A172 (cell line): ENCODE results near the gene CYTL1. TPM values are rescaled to one million over a fixed set of nuclear protein-coding genes. Genes with fewer than 3 reads are reported as not detected.
"Not testable (repeated sequence)": the region's sequence is repeated elsewhere in the genome, so short reads cannot be mapped to it uniquely, and the experiment has no call there.

Experiments
- DNase-seq: peaks from one replicate; pipeline ENCODE4 v3.0.0-alpha.2; 2015; ENCODE audit warnings: low spot score
- total RNA-seq: library from RNA; depleted of rRNA; stranded (reverse); fragments of >200 nt; shearing (Covaris generic); gene quantifications from 2 replicates; pipeline ENCODE4 v1.2.3, GENCODE V29; 2014; rRNA removed

Gene CYTL1
- not detected in 2 replicates for total RNA-seq

DNA sequence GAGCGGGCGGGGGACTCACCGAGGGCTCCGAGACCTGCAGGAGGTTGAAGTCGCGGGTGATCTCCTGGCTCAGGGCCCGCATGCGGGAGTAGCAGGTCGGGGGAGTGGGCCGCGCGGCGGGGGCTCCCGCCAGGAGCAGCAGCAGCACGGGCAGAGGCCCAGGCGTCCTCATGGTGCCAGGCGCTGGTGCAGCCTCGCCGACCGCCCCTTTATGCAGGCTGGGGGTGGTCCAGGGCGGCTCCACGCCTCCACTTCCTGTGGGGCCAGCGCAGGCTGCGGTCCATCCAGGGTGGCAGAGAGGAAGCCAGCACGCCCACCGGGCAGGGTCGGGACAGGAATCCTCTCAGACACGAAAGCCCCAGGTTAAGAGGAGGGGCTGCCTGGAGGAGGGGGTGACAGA, at the start of gene CYTL1:
Gene CYTL1, minus strand, starts transcription at position 185 of the 400 bp plus-strand sequence. Its CDS starts 13 bp downstream, at position 172.
- no peak for DNase-seq

DNA sequence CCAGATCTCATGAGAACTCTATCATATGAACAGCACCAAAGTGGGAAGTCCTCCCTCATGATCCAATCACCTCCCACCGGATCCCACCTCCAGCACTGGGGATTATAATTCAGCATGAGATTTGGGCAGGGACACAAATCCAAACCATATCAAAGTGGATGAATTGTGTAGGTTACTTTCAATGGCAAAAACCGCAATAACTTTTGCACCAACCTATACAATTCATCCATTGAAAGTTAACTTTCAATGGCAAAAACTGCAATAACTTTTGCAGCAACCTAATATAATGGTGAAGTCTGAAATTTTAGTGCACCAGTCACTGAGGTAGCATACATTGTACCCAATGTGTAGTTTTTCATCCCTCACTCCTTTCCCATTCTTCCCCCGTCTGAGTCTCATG, 48.6 kb upstream of the CYTL1 start:
- no peak for DNase-seq

DNA sequence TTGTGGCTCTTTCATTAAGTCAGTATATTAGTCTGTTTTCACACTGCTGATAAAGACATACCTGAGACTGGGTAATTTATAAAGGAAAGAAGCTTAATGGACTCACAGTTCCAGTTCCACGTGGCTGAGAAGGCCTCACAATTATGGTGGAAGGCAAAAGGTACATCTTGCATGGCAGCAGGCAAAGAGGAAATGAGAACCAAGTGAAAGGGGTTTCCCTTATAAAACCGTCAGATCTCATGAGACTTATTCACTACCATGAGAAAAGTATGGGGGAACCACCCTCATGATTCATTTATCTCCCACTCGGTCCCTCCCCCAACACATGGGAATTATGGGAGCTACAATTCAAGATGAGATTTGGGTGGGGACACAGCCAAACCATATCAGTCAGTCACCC, 47.7 kb upstream of the CYTL1 start:
- DNase-seq, result not testable (repeated sequence)

GRCh38 chr4:5066101-5066500, 46.8 kb upstream of the CYTL1 start:
- DNase-seq, result no peak

DNA sequence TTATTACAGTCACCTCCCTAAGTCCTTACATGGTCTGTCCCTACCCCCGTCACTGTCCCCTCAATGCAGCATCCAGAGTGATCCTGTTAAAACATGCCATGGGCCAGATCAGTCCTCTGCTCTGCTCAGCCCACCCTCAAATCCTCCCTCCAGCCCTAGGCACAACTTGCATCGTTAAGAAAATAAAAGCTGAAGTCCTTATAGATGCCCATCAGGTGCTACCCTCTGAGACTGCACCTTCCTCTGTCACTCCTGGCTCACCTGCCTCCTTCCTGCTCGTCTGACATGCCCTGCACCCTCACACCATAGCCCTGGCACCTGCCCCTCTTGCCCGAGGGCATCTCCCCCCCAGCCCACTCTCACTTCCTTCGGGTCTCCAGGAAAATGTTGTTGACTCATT, 36.2 kb upstream of the CYTL1 start:
- DNase-seq, result no peak

DNA sequence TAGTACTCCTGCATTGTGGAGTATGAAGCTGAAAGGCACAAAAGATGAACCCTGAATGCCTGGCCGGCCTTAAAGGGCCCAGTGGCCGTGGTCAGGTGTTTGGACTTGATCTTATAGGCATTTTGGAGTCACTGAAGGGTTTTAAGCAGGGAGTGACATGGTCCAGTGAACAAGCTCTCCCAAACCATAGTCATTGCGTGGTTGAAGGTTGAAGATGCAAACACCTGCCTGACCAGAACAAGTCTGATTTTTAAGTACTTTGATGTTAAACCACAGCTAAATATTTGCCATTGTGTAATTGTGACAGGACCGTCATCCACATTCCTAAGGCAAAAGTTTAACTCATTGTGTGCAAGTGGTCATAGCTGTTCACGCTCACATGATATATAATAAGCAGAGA, 35.3 kb upstream of the CYTL1 start:
- no peak for DNase-seq

DNA sequence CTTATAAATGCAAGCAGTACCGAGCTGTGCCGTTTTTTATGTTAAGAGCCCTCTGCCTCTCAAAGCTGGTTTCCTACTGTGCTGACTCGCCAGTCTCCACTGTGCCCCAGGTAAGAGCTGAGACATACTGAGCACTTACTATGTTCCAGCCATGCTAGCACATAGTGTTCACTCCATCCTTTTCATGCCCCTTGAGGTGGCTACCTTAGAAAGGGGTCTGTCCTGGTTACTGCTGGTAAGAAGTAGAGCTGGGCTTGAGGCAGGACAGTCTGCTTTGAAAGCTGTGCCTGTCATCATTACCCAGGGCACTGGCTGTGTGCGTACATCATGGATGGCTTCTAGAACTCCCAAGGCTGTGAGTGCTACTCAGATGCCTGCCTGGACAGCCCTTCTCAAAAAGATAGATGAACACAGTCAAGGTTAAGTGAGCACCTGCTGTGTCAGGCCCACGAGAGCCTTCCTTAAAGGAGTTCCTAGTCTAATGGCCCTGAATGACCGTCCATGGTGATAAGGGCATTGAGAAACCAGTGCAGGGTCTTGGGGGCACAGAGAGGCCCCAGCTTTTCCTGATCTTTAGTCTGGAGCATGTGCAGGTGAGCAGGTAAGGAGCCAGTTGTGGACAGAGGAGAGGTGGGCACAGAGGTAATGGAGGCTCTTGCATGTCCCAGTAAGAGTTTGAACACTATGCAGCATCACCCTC, 33.6 kb upstream of the CYTL1 start:
- no peak for DNase-seq

DNA sequence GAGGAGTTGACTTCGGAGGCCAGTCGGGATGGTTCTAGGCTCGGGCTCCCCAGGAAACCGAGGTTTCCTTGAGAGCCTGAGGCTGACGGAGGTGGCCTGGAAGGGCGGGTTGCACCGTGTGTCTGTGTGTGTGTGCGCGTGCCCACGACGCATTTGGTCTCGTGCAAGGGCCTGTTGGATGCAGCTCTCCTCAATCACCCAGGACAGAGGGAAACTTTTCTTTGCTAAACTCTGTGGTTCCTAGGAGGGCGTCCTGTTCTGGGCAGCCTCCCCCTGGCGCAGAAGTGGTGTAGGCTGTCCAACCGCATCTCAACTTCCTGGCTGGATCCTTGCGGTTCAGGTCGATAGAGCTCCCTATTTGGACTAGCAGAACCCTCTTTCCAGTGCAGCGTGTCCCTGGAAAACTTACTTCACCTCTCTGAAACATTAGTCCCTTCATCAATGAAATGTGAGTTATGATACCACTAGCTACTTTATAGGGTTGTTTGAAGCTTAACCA, 33.0 kb upstream of the CYTL1 start:
- no peak for DNase-seq

DNA sequence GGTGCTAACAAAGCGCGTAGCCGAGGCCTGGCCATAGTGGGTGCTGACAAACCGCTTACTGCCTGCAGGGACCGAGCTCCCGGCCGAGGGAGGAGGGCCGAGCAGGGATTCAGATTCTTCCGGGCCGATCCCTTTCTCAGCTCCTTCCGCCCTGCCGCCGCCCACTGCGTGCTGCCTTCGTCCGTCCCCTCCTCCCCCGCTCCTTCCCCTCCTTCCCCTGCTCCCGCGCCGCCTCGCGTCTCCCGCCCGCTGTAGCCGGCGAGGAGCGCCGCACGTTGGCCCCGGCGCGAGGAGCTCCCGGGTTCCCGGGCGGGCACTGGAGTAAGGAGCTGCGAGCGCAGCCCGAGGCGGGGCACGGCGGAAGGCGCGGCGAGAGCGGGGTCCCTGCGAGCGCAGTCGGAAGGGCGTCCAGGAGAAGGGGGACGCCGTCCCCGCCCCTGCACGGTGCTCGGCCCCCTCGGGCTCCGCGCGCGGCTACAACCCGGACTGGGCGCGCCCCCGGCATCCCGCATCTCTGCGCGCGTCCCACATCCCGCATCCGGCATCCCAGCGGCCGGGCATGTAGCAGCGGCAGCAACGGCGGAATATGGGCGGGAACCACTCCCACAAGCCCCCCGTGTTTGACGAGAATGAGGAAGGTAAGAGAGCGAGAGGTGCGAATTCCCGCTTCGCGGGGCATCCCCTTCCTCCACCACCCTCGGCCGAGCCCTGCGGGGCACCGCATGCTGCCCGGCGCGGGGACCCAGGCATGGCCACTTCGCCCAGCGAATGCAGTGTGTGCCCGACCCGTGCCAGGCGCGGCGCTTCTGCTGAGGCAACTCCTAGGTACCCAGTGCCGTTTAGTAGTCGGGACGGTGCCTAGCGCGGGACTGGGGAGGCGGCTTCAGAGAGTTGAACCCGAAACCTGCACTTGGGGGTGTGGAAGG, 32.3 kb upstream of the CYTL1 start, which contains the start of gene STK32B:
Gene STK32B, plus strand, starts transcription at position 203 of the 926 bp plus-strand sequence.
- peak; percentile 16 for DNase-seq

DNA sequence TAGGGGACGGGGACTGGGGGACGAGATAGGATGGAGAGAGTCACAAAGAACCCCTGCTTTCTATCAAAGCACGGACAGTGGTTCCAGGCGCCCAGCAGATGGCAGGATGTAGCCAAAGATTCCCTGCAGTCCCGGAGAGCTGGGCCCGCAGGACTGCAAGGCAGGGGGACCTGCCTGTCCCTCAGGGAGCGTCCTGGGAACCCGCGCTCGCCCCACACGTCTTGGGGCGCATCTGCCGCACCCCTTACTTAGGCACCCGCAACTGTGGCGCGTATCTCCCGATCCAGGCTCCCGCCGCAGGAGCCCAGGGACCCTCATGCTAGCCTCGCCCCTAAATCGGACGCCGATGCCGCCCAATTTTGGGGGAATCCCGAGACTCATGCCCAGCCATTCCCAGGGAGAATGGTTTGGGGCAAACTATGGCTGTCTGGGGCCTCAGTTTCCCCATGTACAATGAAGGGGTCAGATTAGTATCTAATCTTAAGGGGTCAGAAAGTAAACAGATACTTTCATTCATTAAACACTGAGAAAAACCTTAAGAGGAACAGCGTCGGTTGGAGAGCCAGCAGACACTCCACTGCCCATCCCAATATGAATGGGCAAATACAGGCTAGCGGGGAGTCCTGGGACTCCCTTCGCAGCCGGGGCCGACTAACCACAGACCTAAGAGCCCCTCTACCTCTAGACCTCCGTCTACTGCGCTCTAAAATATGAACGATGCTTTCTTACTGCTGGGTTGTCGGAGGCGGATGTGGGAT, 31.4 kb upstream of the CYTL1 start:
- DNase-seq, result peak; percentile 67

GRCh38 chr4:5048721-5049120, 29.5 kb upstream of the CYTL1 start:
- DNase-seq, result no peak

DNA sequence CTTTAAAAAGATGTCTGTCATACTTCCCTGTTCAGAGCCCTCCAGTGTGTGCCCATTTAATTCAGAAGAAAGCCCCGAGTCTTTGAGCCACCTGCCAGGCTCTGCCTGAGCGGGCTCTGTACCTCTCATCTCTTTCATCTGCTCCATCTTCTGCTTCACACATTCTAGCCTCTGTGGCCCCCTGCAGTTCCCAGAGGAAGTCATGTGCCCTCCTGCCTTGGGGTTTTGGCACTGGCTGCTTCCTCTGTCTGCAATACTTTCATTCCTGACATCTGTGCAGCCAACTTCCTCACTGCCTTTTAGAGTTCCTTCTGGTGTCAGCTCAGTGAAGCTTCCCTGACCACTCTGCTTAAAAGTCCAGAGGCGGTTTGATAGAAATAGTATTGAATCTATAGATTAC, 25.8 kb upstream of the CYTL1 start:
- DNase-seq, result no peak

DNA sequence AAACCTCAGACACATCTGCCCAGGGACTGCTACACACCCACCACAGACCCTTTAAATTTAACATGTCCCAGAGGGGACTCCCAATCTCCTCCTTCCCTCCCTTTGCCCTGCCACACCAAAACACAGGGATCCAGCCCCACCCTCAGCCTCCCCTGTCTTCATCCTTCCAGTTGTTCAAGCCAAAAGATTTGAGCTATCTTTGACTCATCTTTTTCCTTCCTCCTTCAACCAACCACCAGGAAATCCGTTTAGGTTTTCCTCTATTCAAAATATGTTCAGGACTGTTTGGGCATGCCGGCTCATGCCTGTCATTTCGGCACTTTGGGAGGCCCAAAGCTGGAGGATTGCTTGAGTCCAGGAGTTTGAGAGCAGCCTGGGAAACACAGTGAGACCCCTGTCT, 25.1 kb upstream of the CYTL1 start:
- no peak for DNase-seq

- no peak for DNase-seq
Observed at GRCh38 chr4:5043579-5043978, 24.3 kb upstream of the CYTL1 start.

- no peak for DNase-seq
Observed at GRCh38 chr4:5041699-5042098, 22.4 kb upstream of the CYTL1 start.

DNA sequence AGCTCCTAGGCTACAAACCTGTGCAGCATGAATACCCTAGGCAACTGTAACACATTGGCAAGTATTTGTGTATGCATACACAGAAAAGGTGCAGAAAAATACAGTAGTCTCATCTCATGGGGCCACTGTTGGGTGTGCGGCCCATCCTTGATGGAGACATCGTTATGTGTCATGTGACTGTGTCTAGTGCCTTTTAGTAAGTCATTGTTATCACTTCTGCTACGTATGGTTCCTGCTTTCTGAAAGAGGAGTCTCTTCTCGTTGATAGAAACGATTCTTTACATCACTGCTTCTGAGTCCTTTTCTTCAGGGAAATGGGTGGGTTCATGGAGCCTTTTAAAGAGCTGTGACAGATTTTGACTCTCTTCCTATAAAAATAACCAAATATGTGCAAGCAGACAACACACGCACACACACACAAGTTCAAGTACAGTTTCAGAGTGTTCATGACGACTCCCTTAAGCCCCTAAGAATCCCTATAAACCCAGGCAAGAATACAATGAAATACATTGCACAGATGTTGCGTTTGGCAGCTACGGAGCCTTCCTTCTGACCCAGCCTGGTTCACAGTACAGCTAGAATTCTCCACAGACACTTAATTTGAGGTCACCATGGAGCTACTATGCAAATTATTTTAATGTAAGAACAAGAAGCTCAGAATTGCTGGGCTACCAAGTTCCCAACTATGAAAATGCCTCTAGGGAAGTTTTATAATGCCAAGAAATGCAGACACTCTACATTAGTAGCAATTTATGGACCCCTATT, 21.8 kb upstream of the CYTL1 start:
- no peak for DNase-seq

- no peak for DNase-seq
Observed at GRCh38 chr4:5039800-5040199, 20.5 kb upstream of the CYTL1 start.

GRCh38 chr4:5037553-5038551, 18.6 kb upstream of the CYTL1 start:
- peak; percentile 91 for DNase-seq

GRCh38 chr4:5036239-5036638, 17.0 kb upstream of the CYTL1 start:
- DNase-seq, result peak; percentile 23

GRCh38 chr4:5034206-5034605, 14.9 kb upstream of the CYTL1 start:
- no peak for DNase-seq
